DOHH2 (cell line): ENCODE data around the gene MFRP.

Source experiments
- EZH2phosphoT487 ChIP-seq: fragments of 200-600 bp; sonication (generic); IDR thresholded peaks from 2 replicates; pipeline ENCODE4 v1.6.1; 2017; ENCODE audit warnings: borderline replicate concordance, mild to moderate bottlenecking, antibody characterized with exemption, low read length, moderate library complexity, mixed read lengths
- TF ChIP-seq, protein P1 (sequence below): fragments of 200-600 bp; sonication (generic); IDR thresholded peaks from one replicate; pipeline ENCODE4 v1.5.1; 2014; ENCODE audit warnings: antibody characterized with exemption, mild to moderate bottlenecking, low read depth, low read length; ENCODE audit not compliant: poor library complexity, severe bottlenecking

GRCh38 chr11:119374632-119375336, 28.3 kb upstream of the MFRP start:
- TF ChIP-seq, protein P1, sequence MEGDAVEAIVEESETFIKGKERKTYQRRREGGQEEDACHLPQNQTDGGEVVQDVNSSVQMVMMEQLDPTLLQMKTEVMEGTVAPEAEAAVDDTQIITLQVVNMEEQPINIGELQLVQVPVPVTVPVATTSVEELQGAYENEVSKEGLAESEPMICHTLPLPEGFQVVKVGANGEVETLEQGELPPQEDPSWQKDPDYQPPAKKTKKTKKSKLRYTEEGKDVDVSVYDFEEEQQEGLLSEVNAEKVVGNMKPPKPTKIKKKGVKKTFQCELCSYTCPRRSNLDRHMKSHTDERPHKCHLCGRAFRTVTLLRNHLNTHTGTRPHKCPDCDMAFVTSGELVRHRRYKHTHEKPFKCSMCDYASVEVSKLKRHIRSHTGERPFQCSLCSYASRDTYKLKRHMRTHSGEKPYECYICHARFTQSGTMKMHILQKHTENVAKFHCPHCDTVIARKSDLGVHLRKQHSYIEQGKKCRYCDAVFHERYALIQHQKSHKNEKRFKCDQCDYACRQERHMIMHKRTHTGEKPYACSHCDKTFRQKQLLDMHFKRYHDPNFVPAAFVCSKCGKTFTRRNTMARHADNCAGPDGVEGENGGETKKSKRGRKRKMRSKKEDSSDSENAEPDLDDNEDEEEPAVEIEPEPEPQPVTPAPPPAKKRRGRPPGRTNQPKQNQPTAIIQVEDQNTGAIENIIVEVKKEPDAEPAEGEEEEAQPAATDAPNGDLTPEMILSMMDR: no peak
- TF ChIP-seq EZH2phosphoT487: no peak
